ENCODE measurements around the gene ZNF575. TPM values are rescaled to one million over a fixed set of nuclear protein-coding genes. Genes with fewer than 3 reads are reported as not detected.
A peak's percentile ranks its signal among the peaks of the same experiment; 100 is the strongest.

ZNF575 gene
- total and polyA plus RNA-seq, 10 of the 15 experiments (the other 5 are each of a cell fraction or from before 2014, with no cell fraction given): 0.18 to 2.8 (median 0.75) TPM

- TF ChIP-seq E2F8 (IDR thresholded peaks at IDR 0.05; ENCODE audit: low read depth, partially characterized antibody) (no peak), MTA2 (IDR thresholded peaks at IDR 0.05; ENCODE audit: low read depth) (peak; percentile 29; the same call in 1 of the 2 replicates), FOXM1 (IDR thresholded peaks at IDR 0.05; ENCODE audit: low read depth, low read length) (no peak), TBL1XR1 (IDR thresholded peaks at IDR 0.05; ENCODE audit: low read depth, low read length) (no peak), DPF2 (IDR thresholded peaks at IDR 0.05) (peak; percentile 15; the same call in 1 of the 2 replicates), SMARCA5 (IDR thresholded peaks at IDR 0.05) (peak; percentile 13; the same call in 1 of the 2 replicates), ZBTB33 (IDR thresholded peaks at IDR 0.05) (no peak), NKRF (conservative IDR thresholded peaks at IDR 0.05) (0 out of 2 replicates have a peak, but pooled peaks have one; percentile 25), E4F1 (IDR thresholded peaks at IDR 0.05; ENCODE audit: borderline replicate concordance, partially characterized antibody) (no peak), CTCF (IDR thresholded peaks at IDR 0.05 in 2 of 3, conservative IDR thresholded peaks at IDR 0.05 in 1 of 3; ENCODE audit: control insufficient read depth in 2 of 3, extremely low read depth in 1 of 3, insufficient read depth in 1 of 3, low read depth in 3 of 3, low read length in 3 of 3) (peak in 1 of 3 experiments; percentile 20; a peak in 1 of 6 replicates)
Observed at GRCh38 chr19:43504426-43505185, 28.4 kb upstream of the ZNF575 start, which contains the start of gene PHLDB3 (continued).

All from GM12878 (cell line).